Lung (tissue), 12 donors: ENCODE data around the gene HS6ST3. TPM values are rescaled to one million over a fixed set of nuclear protein-coding genes. Genes with fewer than 3 reads are reported as not detected.

Experiments
- ATAC-seq: fragments of 200-7000 bp; cut with Tn5 transposase; one replicate; pipeline ENCODE4 v1.9.1; 2020; ENCODE audit warnings: moderate number of reproducible peaks; ENCODE audit not compliant: insufficient read depth, low FRiP score
- DNase-seq, 3 donors: peaks; one replicate each; pipeline ENCODE4 v3.0.0-alpha.2; 2013 to 2017
- H3K27ac ChIP-seq, 2 donors: one replicate each; pipeline ENCODE4 v1.5.1; 2013; ENCODE audit warnings: mild to moderate bottlenecking in 2 of 2, moderate library complexity in 2 of 2, control low read depth in 1 of 2, inconsistent platforms in 1 of 2, low read depth in 1 of 2, low read length in 1 of 2
- H3K27me3 ChIP-seq, 3 donors: one replicate each; pipeline ENCODE4 v1.5.1; 2013; ENCODE audit warnings: low read length in 2 of 3; ENCODE audit not compliant: control insufficient read depth in 3 of 3, insufficient read depth in 3 of 3
- H3K36me3 ChIP-seq, 4 donors: one replicate each; pipeline ENCODE4 v1.5.1; 2013; ENCODE audit warnings: low read length in 4 of 4, mild to moderate bottlenecking in 1 of 4, moderate library complexity in 1 of 4; ENCODE audit not compliant: control insufficient read depth in 4 of 4, insufficient read depth in 4 of 4
- H3K4me1 ChIP-seq, 5 donors: one replicate each; pipeline ENCODE4 v1.5.1; 2013; ENCODE audit warnings: low read length in 5 of 5, mild to moderate bottlenecking in 2 of 5, moderate library complexity in 1 of 5; ENCODE audit not compliant: control insufficient read depth in 5 of 5, insufficient read depth in 5 of 5
- H3K4me3 ChIP-seq: one replicate; pipeline ENCODE4 v1.5.1; 2013; ENCODE audit warnings: mild to moderate bottlenecking, control low read depth, moderate library complexity
- H3K9ac ChIP-seq, 2 donors: one replicate each; pipeline ENCODE4 v1.5.1; 2013; ENCODE audit warnings: low read length in 2 of 2, control low read depth in 1 of 2; ENCODE audit not compliant: insufficient read depth in 1 of 2
- H3K9me3 ChIP-seq, 4 donors: one replicate each; pipeline ENCODE4 v1.5.1; 2013; ENCODE audit warnings: low read length in 3 of 4, mild to moderate bottlenecking in 1 of 4, moderate library complexity in 1 of 4; ENCODE audit not compliant: control insufficient read depth in 4 of 4, insufficient read depth in 3 of 4
- CTCF ChIP-seq: IDR thresholded peaks from 2 replicates; pipeline ENCODE4 v1.5.1; 2012; ENCODE audit warnings: mild to moderate bottlenecking; ENCODE audit errors: control extremely low read depth, extremely low read depth
- WGBS, 2 donors: extraction: QIAGEN DNeasy Blood & Tissue Kit; methylation state at CpG; one replicate each; pipeline ENCODE4 v1.1.7; 2013; 5-methylcytosine and 5-hydroxymethylcytosine counted together
- polyA plus RNA-seq, 2 donors: library from polyadenylated mRNA; stranded (reverse); fragments of 200-250 nt; gene quantifications; one replicate each; pipeline ENCODE4 v1.2.1, GENCODE V29; 2013
- total RNA-seq, 2 donors: library from RNA; depleted of rRNA in 1 of 2; stranded (reverse); fragments of >200 nt in 1 of 2; gene quantifications; one replicate each; pipeline ENCODE4 v1.2.1, GENCODE V29; 2014 to 2021
- donor health status: control.
- donor health status: control.
- donor health status: Bipolar disorder and iron deficiency.
- donor health status: healthy.
- donor health status: DM: yes; HTN: yes; CAD: no.

HS6ST3 gene
- total and polyA plus RNA-seq, 4 donors, result 0.01 to 0.17 (median 0.04) TPM

GRCh38 chr13:96862999-96863398 lies 773.1 kb downstream of the HS6ST3 start:
- ATAC-seq (no peak), DNase-seq (no peak)
- WGBS, 2 donors, result 63 to 74% methylated on average over 1 of the region's 1 CpG

GRCh38 chr13:96871469-96871868 lies 781.6 kb downstream of the HS6ST3 start:
- ATAC-seq, result no peak
- H3K4me3 ChIP-seq, result no peak overlapping the region
- no peaks in the 10 kb centered on the region for H3K9me3 ChIP-seq
- H3K36me3 ChIP-seq, result no peaks in the 10 kb centered on the region
- DNase-seq, result no peak
- no peaks in the 10 kb centered on the region for H3K4me1 ChIP-seq
- H3K27me3 ChIP-seq, result no peaks in the 10 kb centered on the region
- no peak for TF ChIP-seq CTCF
- WGBS, 2 donors, result 56 to 67% methylated on average over 2 of the region's 2 CpGs
- no peak overlapping the region for H3K27ac ChIP-seq
- H3K9ac ChIP-seq, result no peak overlapping the region

More at GRCh38 chr13:96862999-96863398, 773.1 kb downstream of the HS6ST3 start:
- no peak overlapping the region for H3K27ac ChIP-seq
- H3K27me3 ChIP-seq, result peaks cover 0 to 2% (median 0%) of the 10 kb centered on the region in 3 donors
- no peaks in the 10 kb centered on the region for H3K9me3 ChIP-seq
- no peak overlapping the region for H3K4me3 ChIP-seq
- H3K4me1 ChIP-seq, result no peaks in the 10 kb centered on the region
- TF ChIP-seq CTCF, result no peak
- H3K9ac ChIP-seq, result no peak overlapping the region
- no peaks in the 10 kb centered on the region for H3K36me3 ChIP-seq

DNA sequence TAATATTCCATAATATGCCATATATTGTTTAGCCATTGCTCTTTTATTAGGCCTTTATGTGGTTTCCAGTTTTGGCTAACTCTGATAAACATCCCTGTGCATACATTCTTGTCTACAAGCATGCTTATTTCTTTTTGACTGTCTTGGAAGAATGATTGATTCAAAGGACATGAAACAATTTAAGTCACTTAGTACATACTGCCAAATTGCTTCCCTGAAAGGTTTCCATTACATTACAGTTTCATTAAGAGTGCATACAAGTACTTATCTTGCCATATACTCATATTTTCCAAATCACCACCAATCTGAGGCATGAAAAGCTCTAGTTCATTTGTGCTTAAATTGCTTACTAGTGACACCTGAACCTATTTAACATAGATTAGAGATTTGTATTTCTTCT lies 790.5 kb downstream of the HS6ST3 start:
- ATAC-seq, result no peak
- Histone ChIP-seq H3K9ac (no peak overlapping the region), H3K27me3 (no peaks in the 10 kb centered on the region), H3K9me3 (peaks cover 0 to 4% (median 0%) of the 10 kb centered on the region in 4 donors), H3K4me3 (no peak overlapping the region), H3K4me1 (no peaks in the 10 kb centered on the region), H3K36me3 (no peaks in the 10 kb centered on the region), H3K27ac (no peak overlapping the region)
- no peak for TF ChIP-seq CTCF
- DNase-seq, result no peak

Other genes with a start within 250 kb of the HS6ST3 start
- gene UGGT2, start 36.7 kb upstream of the HS6ST3 start, total RNA-seq, result 10 to 100 TPM; 24.3 to 60.2 TPM
- 1 to 10 TPM; 7.6 to 8.2 TPM for gene UGGT2, start 36.7 kb upstream of the HS6ST3 start, polyA plus RNA-seq